ENCODE results near the gene ARFGAP1.

DNA sequence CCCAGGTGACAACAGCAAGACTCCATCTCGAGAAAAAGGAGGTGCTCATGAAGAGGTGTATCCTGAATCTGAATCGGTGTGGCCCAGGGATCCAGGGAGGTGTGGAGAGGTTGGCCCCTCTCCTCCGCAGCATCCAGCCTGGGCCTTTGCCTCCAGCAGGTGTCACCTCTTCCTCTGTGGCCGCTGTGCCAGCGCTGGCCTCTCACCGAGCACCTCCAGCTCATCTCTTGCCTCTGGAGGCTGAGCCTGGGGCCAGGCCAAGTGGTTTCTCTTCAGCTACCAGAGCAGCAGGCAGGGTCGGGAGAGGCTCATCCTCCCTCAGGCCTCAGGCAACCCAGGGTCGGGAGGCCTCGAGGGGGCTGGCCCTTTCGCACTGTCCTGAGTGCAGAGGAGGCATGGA, 19.2 kb downstream of the ARFGAP1 start:
- no peak for TF ChIP-seq POLR2AphosphoS5 (IDR thresholded peaks at IDR 0.05; ENCODE audit: insufficient read depth in 1 of 2, low read depth in 1 of 2)
- TF ChIP-seq, protein P1, sequence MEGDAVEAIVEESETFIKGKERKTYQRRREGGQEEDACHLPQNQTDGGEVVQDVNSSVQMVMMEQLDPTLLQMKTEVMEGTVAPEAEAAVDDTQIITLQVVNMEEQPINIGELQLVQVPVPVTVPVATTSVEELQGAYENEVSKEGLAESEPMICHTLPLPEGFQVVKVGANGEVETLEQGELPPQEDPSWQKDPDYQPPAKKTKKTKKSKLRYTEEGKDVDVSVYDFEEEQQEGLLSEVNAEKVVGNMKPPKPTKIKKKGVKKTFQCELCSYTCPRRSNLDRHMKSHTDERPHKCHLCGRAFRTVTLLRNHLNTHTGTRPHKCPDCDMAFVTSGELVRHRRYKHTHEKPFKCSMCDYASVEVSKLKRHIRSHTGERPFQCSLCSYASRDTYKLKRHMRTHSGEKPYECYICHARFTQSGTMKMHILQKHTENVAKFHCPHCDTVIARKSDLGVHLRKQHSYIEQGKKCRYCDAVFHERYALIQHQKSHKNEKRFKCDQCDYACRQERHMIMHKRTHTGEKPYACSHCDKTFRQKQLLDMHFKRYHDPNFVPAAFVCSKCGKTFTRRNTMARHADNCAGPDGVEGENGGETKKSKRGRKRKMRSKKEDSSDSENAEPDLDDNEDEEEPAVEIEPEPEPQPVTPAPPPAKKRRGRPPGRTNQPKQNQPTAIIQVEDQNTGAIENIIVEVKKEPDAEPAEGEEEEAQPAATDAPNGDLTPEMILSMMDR (IDR thresholded peaks at IDR 0.05): no peak

Measured in vagina (tissue), 2 donors.